G401.6 (cell line): ENCODE data around the gene GFOD2.
"Not testable (repeated sequence)": the region's sequence is repeated elsewhere in the genome, so short reads cannot be mapped to it uniquely, and the experiment has no call there.

Experiments
- FAIRE-seq: peaks from 2 replicates; lab custom pipeline; 2012; peaks lifted over from hg19 to GRCh38; lab: Jason Lieb, UNC

Gene GFOD2, protein sequence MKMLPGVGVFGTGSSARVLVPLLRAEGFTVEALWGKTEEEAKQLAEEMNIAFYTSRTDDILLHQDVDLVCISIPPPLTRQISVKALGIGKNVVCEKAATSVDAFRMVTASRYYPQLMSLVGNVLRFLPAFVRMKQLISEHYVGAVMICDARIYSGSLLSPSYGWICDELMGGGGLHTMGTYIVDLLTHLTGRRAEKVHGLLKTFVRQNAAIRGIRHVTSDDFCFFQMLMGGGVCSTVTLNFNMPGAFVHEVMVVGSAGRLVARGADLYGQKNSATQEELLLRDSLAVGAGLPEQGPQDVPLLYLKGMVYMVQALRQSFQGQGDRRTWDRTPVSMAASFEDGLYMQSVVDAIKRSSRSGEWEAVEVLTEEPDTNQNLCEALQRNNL

GRCh38 chr16:67719048-67719777 lies at the start of gene GFOD2:
Gene GFOD2, minus strand, starts transcription at chr16:67719316. Its CDS starts 33,601 bp downstream, at chr16:67685715.
- peak; percentile 72 for FAIRE-seq

DNA sequence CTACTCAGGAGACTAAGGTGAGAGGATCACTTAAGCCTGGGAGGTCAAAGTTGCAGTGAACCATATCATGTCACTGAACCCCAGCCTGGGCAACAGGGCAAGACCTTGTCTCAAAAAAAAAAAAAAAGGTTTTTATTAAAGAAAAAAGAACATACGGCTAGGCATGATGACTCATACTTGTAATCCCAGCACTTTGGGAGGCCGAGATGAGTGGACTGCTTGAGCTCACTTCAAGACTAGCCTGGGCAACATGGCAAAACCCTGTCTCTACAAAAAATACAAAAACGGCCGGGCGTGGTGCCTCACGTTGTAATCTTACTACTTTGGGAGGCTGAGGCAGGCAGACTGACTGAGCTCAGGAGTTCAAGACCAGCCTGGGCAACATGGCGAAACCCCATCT lies 48.8 kb upstream of the GFOD2 start:
- FAIRE-seq: no peak

- no peak for FAIRE-seq
Observed at GRCh38 chr16:67766291-67766690, 47.2 kb upstream of the GFOD2 start.

DNA sequence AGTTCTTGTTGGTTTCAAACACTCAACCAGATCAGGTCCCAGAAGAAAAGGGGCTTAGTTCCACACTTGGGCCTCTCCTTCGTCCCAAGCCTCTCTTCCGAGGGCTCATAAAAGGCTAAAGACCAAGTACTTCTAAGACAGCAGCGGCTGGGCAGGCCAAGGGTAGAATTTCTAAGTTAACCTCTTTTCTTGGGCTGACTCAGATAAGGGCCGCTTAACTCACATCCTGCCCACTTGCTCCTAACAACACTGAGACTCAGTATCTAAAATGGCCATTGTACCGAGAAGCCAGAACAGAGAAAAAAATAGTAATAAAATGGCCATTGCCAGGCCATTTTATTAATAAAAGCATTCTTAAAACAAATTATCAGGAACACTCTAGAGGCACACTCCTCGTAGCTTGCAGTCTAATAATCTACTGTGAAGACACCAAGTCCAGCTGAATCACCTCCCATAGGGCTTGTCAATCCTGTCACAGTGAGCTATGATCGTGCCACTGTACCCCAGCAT lies 45.1 kb upstream of the GFOD2 start:
- no peak for FAIRE-seq

- no peak for FAIRE-seq
Observed at GRCh38 chr16:67763066-67763465, 44.0 kb upstream of the GFOD2 start.

DNA sequence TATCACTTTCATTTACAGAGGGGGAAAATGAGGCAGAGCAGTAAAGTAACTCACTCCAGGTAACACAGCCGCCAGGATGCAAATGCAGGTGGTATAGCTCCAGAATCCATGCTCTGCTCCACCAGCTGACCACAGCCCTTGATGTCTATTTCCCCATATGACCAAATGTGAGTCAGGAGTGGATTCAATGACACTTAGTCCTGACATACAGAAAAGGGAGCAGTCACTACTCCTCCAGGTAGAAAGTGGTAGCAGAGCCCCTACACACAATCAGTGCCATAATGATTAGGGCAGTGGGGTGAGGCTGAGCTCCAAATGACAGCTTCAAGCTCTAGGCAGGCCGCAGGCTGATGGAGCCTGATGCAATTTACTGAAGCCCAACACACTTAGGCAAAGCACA lies 43.3 kb upstream of the GFOD2 start:
- no peak for FAIRE-seq

DNA sequence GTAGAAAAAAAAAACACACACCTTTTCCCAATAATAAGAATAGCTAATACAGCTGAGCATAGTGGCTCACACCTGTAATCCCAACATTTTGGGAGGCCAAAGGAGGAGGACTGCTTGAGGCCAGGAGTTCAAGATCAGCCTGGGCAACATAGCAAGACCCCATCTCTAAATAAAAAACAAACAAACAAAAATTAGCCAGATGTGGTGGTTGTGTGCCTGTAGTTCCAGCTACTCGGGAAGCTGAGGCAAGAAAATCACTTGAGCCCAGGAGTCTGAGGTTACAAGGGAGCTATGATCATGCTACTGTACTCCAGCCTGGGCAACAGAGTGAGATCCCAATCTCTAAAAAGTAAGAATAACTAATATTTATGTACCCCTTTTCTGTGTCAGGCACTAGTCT lies 42.8 kb upstream of the GFOD2 start:
- FAIRE-seq: no peak

- FAIRE-seq: no peak
Observed at GRCh38 chr16:67760956-67761230, 41.8 kb upstream of the GFOD2 start.

DNA sequence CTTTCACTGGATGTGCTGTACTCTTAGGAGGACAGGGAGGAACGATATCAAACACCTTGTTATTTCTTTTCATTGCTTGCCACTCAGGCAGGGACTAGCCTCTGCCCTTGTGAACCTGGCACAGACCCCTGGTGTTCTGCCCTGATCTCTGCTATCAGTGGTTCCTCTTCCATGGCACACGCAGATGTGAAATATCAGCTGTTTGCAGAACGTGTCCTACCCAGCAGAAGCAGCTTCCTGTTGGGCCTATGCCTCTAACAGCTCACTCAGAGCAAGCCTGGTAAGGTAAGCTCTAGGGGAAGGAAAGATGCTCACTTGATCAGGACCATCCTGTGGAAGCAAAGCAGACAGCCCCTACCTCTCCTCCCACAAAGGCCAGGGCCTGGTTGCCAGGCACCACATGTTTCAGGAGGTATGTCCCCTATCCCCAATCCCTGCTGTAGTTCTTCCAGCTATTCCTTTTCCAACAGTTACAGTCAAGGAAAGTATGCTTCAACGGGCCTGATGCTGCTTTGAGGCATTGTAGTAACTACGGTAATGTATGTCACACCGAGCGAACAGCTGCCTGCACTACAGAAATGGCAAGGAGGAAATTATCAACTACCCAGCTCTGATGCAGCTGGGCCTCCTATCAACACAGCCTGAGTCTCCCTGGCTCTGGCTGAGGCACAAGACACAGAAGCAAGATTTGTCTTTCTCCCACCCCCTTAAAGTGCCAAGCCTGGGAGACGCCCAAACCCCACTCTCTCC lies 41.3 kb upstream of the GFOD2 start:
- no peak for FAIRE-seq

- FAIRE-seq: no peak
Observed at GRCh38 chr16:67758966-67759365, 39.9 kb upstream of the GFOD2 start.

GRCh38 chr16:67758006-67758405 lies 38.9 kb upstream of the GFOD2 start:
- no peak for FAIRE-seq

DNA sequence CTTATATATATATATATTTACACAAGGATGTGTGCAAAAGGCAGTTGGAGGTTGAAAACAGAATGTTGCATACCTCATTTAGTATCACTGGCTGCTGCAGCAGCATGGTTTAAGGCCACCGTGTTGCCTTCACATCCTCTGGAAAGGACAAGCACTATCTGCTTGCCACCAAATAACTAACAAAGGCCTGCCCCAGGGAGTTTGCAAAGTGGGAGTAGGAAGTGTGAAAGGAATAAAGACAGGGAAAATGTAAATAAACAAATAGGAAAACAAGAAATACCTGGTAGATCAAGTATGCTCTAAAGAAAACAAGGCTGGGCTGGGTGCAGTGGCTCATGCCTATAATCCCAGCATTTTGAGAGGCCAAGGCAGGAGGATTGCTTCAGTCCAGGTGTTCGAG lies 33.5 kb upstream of the GFOD2 start:
- FAIRE-seq: no peak

- FAIRE-seq: not testable (repeated sequence)
Observed at GRCh38 chr16:67751331-67751730, 32.2 kb upstream of the GFOD2 start.

- FAIRE-seq: no peak
Observed at GRCh38 chr16:67750466-67750865, 31.4 kb upstream of the GFOD2 start.

DNA sequence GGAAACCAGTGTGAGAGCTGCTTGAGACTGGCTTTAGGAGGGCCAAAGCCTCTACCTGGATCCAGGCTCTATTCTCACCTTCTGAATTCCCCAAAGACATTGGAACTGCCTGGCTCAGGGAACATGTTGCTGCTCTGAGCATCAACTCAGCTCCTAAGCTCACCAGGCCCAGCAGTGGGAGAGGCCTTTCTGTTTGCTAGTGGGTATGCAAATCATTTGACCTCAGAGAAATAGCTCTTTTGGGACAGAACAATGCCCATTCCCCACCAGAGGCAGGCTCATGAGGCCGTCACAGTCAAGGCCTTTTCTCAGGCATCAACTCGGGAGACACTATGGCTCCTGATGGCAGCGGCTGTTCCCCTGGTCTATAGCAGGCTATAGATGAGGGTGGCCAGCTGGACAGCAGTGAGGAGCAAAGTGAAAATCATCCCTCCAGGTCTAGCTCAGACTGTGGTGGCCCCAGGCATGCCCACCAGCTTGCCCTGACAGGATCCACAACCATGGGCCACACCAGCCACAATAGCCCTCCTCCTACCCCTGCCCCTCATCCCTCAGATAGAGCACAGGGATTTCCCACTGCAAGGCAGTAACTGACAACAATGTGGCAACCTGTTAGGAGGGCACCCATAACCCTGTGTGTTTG lies 30.4 kb upstream of the GFOD2 start:
- no peak for FAIRE-seq

DNA sequence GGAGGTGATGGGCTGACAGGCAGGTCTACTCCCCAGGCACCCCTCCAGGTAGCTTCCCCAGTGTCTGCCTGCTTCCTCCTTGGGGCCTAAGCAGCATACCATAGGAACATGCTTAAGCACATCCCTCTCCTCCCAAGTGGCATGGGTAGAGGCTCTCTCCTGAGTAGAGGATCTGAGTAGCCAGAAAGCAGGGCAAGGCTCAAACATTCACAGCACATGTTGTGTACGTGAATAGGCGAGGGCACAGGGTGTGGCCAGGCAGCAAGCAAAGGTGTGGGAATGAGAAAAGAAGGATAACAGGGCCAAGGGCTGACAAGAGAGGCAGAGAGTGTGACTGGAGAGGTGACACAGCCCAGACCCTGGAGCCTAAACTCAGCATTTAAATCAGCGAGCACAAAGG lies 29.7 kb upstream of the GFOD2 start:
- FAIRE-seq: no peak

DNA sequence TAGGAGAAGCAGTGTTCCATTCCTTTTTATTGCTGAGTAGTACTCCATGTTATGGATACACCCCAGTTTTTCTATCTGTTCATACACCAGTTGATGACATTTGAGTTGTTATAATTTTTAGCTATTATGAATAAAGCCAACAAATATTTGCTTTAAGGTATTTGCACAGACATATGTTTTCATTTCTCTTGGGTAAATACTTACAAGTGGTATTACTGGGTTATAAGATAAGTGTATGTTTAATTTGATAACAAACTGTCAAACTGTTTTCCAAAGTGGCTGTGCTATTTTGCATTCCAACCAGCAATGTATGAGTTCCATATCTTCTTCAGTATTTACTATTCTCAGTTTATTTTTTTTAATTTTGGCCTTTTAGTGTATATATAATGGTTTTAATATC lies 27.7 kb upstream of the GFOD2 start:
- FAIRE-seq: no peak

DNA sequence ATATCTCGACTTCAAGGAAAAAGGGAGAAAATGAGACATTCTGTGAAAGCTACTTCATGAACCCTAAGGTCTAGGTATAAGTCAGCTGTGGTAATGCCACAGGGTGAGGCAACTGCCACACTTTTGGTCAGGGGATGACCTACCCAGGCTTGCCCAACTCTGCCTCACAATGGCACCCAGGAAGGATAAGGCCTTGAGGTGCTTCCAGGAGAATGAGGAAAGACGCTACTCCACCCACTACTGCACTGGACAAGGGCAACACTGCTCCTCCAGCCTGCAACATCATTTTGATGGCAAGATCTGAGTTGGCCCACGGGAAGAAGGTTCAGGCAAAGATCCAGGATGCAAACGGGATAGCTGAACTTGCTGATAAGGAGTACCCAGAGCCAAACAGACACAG lies 22.0 kb upstream of the GFOD2 start:
- FAIRE-seq: no peak

- FAIRE-seq: no peak
Observed at GRCh38 chr16:67740391-67740790, 21.3 kb upstream of the GFOD2 start.

DNA sequence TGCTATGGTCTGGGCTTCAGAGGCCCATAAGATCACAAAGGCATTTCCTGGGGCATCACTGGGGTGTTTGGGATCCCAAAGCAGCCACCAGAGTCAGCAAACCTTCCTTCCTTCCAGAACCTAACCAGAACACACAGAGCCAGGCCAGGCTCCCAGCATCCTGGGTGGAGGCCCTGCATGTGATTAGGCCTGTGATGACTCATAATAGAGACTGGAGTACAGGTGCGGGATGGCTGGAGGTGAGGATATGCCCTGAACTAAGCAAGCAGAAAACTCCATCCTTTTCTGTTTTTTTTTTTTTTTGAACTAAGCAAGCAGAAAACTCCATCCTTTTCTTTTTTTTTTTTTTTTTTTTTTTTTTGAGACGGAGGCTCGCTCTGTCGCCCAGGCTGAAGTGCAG lies 17.7 kb upstream of the GFOD2 start:
- FAIRE-seq: no peak

DNA sequence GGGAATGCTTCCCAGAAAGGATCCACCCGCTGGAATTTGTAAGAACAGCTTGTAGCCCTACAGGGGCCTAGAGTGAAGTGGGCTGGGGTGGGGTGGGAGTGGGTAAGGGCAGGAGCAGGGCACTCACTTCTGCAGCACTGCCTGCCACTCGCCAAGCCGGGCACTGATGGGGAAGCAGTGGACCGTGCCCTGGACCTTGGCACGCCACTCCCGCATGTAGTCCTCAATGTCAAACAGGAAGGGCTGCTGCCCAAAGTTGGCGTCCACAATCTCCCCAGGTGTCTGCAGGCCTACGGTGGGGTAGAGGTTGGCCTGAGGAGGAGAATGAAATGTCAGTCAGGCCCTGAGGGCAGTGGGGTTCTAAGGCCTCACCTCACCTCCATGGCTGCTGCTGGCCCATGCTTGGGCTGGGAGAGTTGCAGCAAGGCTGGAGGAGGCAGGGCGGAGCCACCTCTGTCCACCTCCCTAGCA lies 15.7 kb upstream of the GFOD2 start:
- FAIRE-seq: no peak

GRCh38 chr16:67733734-67734470 lies 14.8 kb upstream of the GFOD2 start:
- FAIRE-seq: no peak
